Upper lobe of left lung (tissue), 6 donors: Measurements from ENCODE around the gene SLC6A1. TPM values are rescaled to one million over a fixed set of nuclear protein-coding genes. Genes with fewer than 3 reads are reported as not detected.

Experiments used
- ATAC-seq, 2 donors: fragments of 200-7000 bp; cut with Tn5 transposase; one replicate each; pipeline ENCODE4 v1.9.1; 2022; ENCODE audit warnings: mild to moderate bottlenecking in 2 of 2, moderate library complexity in 2 of 2; ENCODE audit not compliant: low FRiP score in 2 of 2
- DNase-seq, 2 donors: peaks; one replicate each; pipeline ENCODE4 v3.0.0-alpha.2; 2019 to 2020
- H3K27ac ChIP-seq, 4 donors: fragments of 200-600 bp; sonication (generic); one replicate each; pipeline ENCODE4 v1.5.1; 2016 to 2019
- H3K27me3 ChIP-seq, 4 donors: fragments of 200-600 bp; sonication (generic); one replicate each; pipeline ENCODE4 v1.5.1; 2017 to 2019
- H3K36me3 ChIP-seq, 4 donors: fragments of 200-600 bp; sonication (generic); one replicate each; pipeline ENCODE4 v1.5.1; 2016 to 2019
- H3K4me1 ChIP-seq, 4 donors: fragments of 200-600 bp; sonication (generic); one replicate each; pipeline ENCODE4 v1.5.1; 2018 to 2019
- H3K4me3 ChIP-seq, 4 donors: fragments of 200-600 bp; sonication (generic); one replicate each; pipeline ENCODE4 v1.5.1; 2017 to 2019; ENCODE audit warnings: mild to moderate bottlenecking in 2 of 4, moderate library complexity in 1 of 4
- H3K9me3 ChIP-seq, 4 donors: fragments of 200-600 bp; sonication (generic); one replicate each; pipeline ENCODE4 v1.5.1; 2018 to 2019
- CTCF ChIP-seq, 6 experiments: fragments of 450-650 bp in 4 of 6; fragments of 200-600 bp in 2 of 6; sonication (generic) in 2 of 6; IDR thresholded peaks; one replicate each; pipeline ENCODE4 v1.5.1; 2016 to 2019; ENCODE audit warnings: antibody characterized with exemption in 6 of 6
- EP300 ChIP-seq, 4 donors: sonication (generic); formaldehyde crosslinking; IDR thresholded peaks; one replicate each; pipeline ENCODE4 v1.5.1; 2017; ENCODE audit warnings: antibody characterized with exemption in 4 of 4, control low read depth in 2 of 4
- POLR2A ChIP-seq, 4 donors: fragments of 450-650 bp; IDR thresholded peaks; one replicate each; pipeline ENCODE4 v1.5.1; 2016 to 2017; ENCODE audit warnings: antibody characterized with exemption in 4 of 4, mild to moderate bottlenecking in 2 of 4
- POLR2AphosphoS5 ChIP-seq, 2 donors: sonication (generic); formaldehyde crosslinking; IDR thresholded peaks; one replicate each; pipeline ENCODE4 v1.5.1; 2017; ENCODE audit warnings: antibody characterized with exemption in 2 of 2
- WGBS, 2 donors: methylation state at CpG; one replicate each; pipeline ENCODE4 v1.1.5; 2017 to 2018; 5-methylcytosine and 5-hydroxymethylcytosine counted together
- total RNA-seq, 6 donors: library from RNA; depleted of rRNA in 4 of 6; stranded (reverse); fragments of >200 nt in 4 of 6; gene quantifications; one replicate each; pipeline versions ENCODE4 v1.1.0 to v1.2.1, GENCODE V29; 2016 to 2021
- donor health status: DM: no; HTN: no; CAD: no; lungs with moderate emphysema.
- donor health status: DM: no; HTN: yes; CAD: no; lungs with severe emphysema.

The SLC6A1 gene
- total RNA-seq, 6 donors from 2014 or later, result 0.46 to 11.5 (median 0.88) TPM

GRCh38 chr3:10999221-11000107, 6.9 kb downstream of the SLC6A1 start:
- ATAC-seq (no peak), DNase-seq (no peak)
- Histone ChIP-seq H3K36me3 (no peaks in the 10 kb centered on the region), H3K27me3 (no peaks in the 10 kb centered on the region), H3K9me3 (no peaks in the 10 kb centered on the region), H3K4me3 (no peak overlapping the region), H3K27ac (no peak overlapping the region), H3K4me1 (no peaks in the 10 kb centered on the region)
- 65 to 70% methylated on average over 14 to 15 of the region's 15 CpGs for WGBS, 2 donors
- TF ChIP-seq POLR2A (IDR thresholded peaks at IDR 0.05), result no peak
- TF ChIP-seq POLR2AphosphoS5 (IDR thresholded peaks at IDR 0.05), result no peak
- TF ChIP-seq EP300 (IDR thresholded peaks at IDR 0.05), result no peak
- TF ChIP-seq CTCF (IDR thresholded peaks at IDR 0.05), result no peak

- no peaks in the 10 kb centered on the region for H3K9me3 ChIP-seq
- 59 to 100% methylated on average over 1 to 2 of the region's 2 CpGs for WGBS, 2 donors
- no peak for TF ChIP-seq POLR2AphosphoS5 (IDR thresholded peaks at IDR 0.05)
- no peak for TF ChIP-seq EP300 (IDR thresholded peaks at IDR 0.05)
- TF ChIP-seq POLR2A (IDR thresholded peaks at IDR 0.05), result no peak
- TF ChIP-seq CTCF (IDR thresholded peaks at IDR 0.05), result no peak
- no peaks in the 10 kb centered on the region for H3K36me3 ChIP-seq
- DNase-seq (no peak), ATAC-seq (no peak)
- no peak overlapping the region for H3K27ac ChIP-seq
- H3K4me3 ChIP-seq, result no peak overlapping the region
- H3K27me3 ChIP-seq, result no peaks in the 10 kb centered on the region
- H3K4me1 ChIP-seq, result no peaks in the 10 kb centered on the region
These were observed 8.0 kb downstream of the SLC6A1 start for GRCh38 chr3:11000528-11000927.

- ATAC-seq (no peak), DNase-seq (no peak)
- no peaks in the 10 kb centered on the region for H3K27me3 ChIP-seq
- WGBS, 2 donors, result 52 to 67% methylated on average over 11 of the region's 11 CpGs
- H3K4me1 ChIP-seq, result no peaks in the 10 kb centered on the region
- no peak for TF ChIP-seq CTCF (IDR thresholded peaks at IDR 0.05)
- no peak for TF ChIP-seq POLR2AphosphoS5 (IDR thresholded peaks at IDR 0.05)
- TF ChIP-seq EP300 (IDR thresholded peaks at IDR 0.05), result no peak
- TF ChIP-seq POLR2A (IDR thresholded peaks at IDR 0.05), result no peak
- H3K4me3 ChIP-seq, result no peak overlapping the region
- H3K36me3 ChIP-seq, result no peaks in the 10 kb centered on the region
- H3K9me3 ChIP-seq, result no peaks in the 10 kb centered on the region
- H3K27ac ChIP-seq, result no peak overlapping the region
These were observed 8.6 kb downstream of the SLC6A1 start for GRCh38 chr3:11001020-11001657.

GRCh38 chr3:11001658-11002021, 9.1 kb downstream of the SLC6A1 start:
- Histone ChIP-seq H3K36me3 (no peaks in the 10 kb centered on the region), H3K27me3 (no peaks in the 10 kb centered on the region), H3K4me1 (no peaks in the 10 kb centered on the region), H3K27ac (no peak overlapping the region), H3K9me3 (no peaks in the 10 kb centered on the region), H3K4me3 (no peak overlapping the region)
- 93% methylated on average over 3 of the region's 3 CpGs for WGBS, 2 donors
- DNase-seq, result no peak
- no peak for ATAC-seq
- TF ChIP-seq CTCF (IDR thresholded peaks at IDR 0.05), result no peak
- TF ChIP-seq POLR2AphosphoS5 (IDR thresholded peaks at IDR 0.05), result no peak
- TF ChIP-seq POLR2A (IDR thresholded peaks at IDR 0.05), result no peak
- TF ChIP-seq EP300 (IDR thresholded peaks at IDR 0.05), result no peak
